Ishikawa (cell line): ENCODE results near the gene SLC30A3.

Experiments
- CREB1 ChIP-seq: IDR thresholded peaks from 2 replicates; pipeline ENCODE4 v1.6.1; 2012; ENCODE audit warnings: low read depth
- EP300 ChIP-seq: IDR thresholded peaks from 2 replicates; pipeline ENCODE4 v1.6.1; 2012; ENCODE audit warnings: borderline replicate concordance
- NFIC ChIP-seq: IDR thresholded peaks from 2 replicates; pipeline ENCODE4 v1.6.1; 2012
- RAD21 ChIP-seq: IDR thresholded peaks from 2 replicates; pipeline ENCODE4 v1.6.1; 2012; ENCODE audit warnings: low read depth
- TCF12 ChIP-seq: IDR thresholded peaks from 2 replicates; pipeline ENCODE4 v1.6.1; 2012; ENCODE audit warnings: low read depth
- ZBTB7A ChIP-seq: IDR thresholded peaks from 2 replicates; pipeline ENCODE4 v1.6.1; 2012; ENCODE audit warnings: low read depth
- TF ChIP-seq, protein P1 (sequence below): IDR thresholded peaks from 2 replicates; pipeline ENCODE4 v1.6.1; 2012; ENCODE audit warnings: low read depth, mild to moderate bottlenecking
- TF ChIP-seq, protein P2 (sequence below): IDR thresholded peaks from 2 replicates; pipeline ENCODE4 v1.6.1; 2012

DNA sequence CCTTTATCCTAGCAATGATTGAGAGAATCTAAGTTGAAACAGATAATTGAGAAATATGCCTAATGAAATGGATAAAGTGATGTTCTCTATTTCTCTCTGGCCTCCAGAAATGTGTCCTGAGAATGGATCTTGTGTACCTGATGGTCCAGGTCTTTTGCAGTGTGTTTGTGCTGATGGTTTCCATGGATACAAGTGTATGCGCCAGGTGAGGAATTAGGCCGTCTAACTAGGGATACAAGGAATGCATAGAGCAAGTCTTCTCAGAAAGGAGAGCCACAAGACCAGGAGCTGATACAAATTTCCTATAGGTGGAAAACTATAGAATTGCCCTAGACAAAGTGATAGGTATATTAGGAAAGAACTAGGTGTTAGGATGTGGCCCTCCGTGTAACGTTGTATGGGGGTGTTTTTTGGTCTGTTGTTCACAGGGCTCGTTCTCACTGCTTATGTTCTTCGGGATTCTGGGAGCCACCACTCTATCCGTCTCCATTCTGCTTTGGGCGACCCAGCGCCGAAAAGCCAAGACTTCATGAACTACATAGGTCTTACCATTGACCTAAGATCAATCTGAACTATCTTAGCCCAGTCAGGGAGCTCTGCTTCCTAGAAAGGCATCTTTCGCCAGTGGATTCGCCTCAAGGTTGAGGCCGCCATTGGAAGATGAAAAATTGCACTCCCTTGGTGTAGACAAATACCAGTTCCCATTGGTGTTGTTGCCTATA, 46.3 kb downstream of the SLC30A3 start:
- TF ChIP-seq TCF12 = no peak
- no peak for TF ChIP-seq ZBTB7A
- TF ChIP-seq, protein P1, sequence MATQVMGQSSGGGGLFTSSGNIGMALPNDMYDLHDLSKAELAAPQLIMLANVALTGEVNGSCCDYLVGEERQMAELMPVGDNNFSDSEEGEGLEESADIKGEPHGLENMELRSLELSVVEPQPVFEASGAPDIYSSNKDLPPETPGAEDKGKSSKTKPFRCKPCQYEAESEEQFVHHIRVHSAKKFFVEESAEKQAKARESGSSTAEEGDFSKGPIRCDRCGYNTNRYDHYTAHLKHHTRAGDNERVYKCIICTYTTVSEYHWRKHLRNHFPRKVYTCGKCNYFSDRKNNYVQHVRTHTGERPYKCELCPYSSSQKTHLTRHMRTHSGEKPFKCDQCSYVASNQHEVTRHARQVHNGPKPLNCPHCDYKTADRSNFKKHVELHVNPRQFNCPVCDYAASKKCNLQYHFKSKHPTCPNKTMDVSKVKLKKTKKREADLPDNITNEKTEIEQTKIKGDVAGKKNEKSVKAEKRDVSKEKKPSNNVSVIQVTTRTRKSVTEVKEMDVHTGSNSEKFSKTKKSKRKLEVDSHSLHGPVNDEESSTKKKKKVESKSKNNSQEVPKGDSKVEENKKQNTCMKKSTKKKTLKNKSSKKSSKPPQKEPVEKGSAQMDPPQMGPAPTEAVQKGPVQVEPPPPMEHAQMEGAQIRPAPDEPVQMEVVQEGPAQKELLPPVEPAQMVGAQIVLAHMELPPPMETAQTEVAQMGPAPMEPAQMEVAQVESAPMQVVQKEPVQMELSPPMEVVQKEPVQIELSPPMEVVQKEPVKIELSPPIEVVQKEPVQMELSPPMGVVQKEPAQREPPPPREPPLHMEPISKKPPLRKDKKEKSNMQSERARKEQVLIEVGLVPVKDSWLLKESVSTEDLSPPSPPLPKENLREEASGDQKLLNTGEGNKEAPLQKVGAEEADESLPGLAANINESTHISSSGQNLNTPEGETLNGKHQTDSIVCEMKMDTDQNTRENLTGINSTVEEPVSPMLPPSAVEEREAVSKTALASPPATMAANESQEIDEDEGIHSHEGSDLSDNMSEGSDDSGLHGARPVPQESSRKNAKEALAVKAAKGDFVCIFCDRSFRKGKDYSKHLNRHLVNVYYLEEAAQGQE = no peak
- TF ChIP-seq CREB1 = no peak
- TF ChIP-seq, protein P2, sequence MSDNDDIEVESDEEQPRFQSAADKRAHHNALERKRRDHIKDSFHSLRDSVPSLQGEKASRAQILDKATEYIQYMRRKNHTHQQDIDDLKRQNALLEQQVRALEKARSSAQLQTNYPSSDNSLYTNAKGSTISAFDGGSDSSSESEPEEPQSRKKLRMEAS = no peak
- no peak for TF ChIP-seq NFIC
- no peak for TF ChIP-seq RAD21
- TF ChIP-seq EP300 = no peak
